ENCODE measurements around the gene TPCN1. TPM values are rescaled to one million over a fixed set of nuclear protein-coding genes. Genes with fewer than 3 reads are reported as not detected.

The TPCN1 gene
- total RNA-seq, 1 experiment from 2014 or later, result 91.1 TPM

- TF ChIP-seq CTCF (IDR thresholded peaks at IDR 0.05; ENCODE audit: unreplicated experiment), result no peak
- H3K4me3 Mint-ChIP-seq (ENCODE audit: low read depth, unreplicated experiment), result no peak overlapping the region
- BruUV-seq (replicated peaks), result no TSS peak
- no peaks in the 10 kb centered on the region for H3K9me3 Mint-ChIP-seq (ENCODE audit: low read depth, unreplicated experiment)
- H3K4me1 Mint-ChIP-seq (ENCODE audit: low read depth, unreplicated experiment), result no peaks in the 10 kb centered on the region
- H3K36me3 Mint-ChIP-seq (ENCODE audit: insufficient read depth, unreplicated experiment), result no peaks in the 10 kb centered on the region
- DNase-seq, result no peak
- H3K27ac Mint-ChIP-seq (ENCODE audit: unreplicated experiment), result no peak overlapping the region
- CTCF ChIA-PET, result no interaction called here
- intact Hi-C loops (cut with micrococcal nuclease; ENCODE audit: unreplicated experiment), result no loop called here
- H3K27me3 Mint-ChIP-seq (ENCODE audit: unreplicated experiment), result no peaks in the 10 kb centered on the region
These were observed 99.1 kb downstream of the TPCN1 start for GRCh38 chr12:113320401-113320800.

- Mint-ChIP-seq H3K27me3 (ENCODE audit: unreplicated experiment) (no peaks in the 10 kb centered on the region), H3K27ac (ENCODE audit: unreplicated experiment) (no peak overlapping the region), H3K9me3 (ENCODE audit: low read depth, unreplicated experiment) (no peaks in the 10 kb centered on the region), H3K4me3 (ENCODE audit: low read depth, unreplicated experiment) (no peak overlapping the region), H3K36me3 (ENCODE audit: insufficient read depth, unreplicated experiment) (no peaks in the 10 kb centered on the region), H3K4me1 (ENCODE audit: low read depth, unreplicated experiment) (no peaks in the 10 kb centered on the region)
- TF ChIP-seq CTCF (IDR thresholded peaks at IDR 0.05; ENCODE audit: unreplicated experiment), result no peak
- intact Hi-C loops (cut with micrococcal nuclease; ENCODE audit: unreplicated experiment), result no loop called here
- DNase-seq, result no peak
- no TSS peak for BruUV-seq (replicated peaks)
- CTCF ChIA-PET, result no interaction called here
These were observed 101.1 kb downstream of the TPCN1 start for GRCh38 chr12:113322343-113322742.

- no peaks in the 10 kb centered on the region for H3K4me1 Mint-ChIP-seq (ENCODE audit: low read depth, unreplicated experiment)
- H3K36me3 Mint-ChIP-seq (ENCODE audit: insufficient read depth, unreplicated experiment), result peaks cover 9% of the 10 kb centered on the region
- no peaks in the 10 kb centered on the region for H3K27me3 Mint-ChIP-seq (ENCODE audit: unreplicated experiment)
- BruUV-seq (replicated peaks), result no TSS peak
- no peak overlapping the region for H3K4me3 Mint-ChIP-seq (ENCODE audit: low read depth, unreplicated experiment)
- intact Hi-C loops (cut with micrococcal nuclease; ENCODE audit: unreplicated experiment), result no loop called here
- DNase-seq, result no peak
- H3K9me3 Mint-ChIP-seq (ENCODE audit: low read depth, unreplicated experiment), result no peaks in the 10 kb centered on the region
- CTCF ChIA-PET, result no interaction called here
- no peak overlapping the region for H3K27ac Mint-ChIP-seq (ENCODE audit: unreplicated experiment)
- TF ChIP-seq CTCF (IDR thresholded peaks at IDR 0.05; ENCODE audit: unreplicated experiment), result no peak
These were observed 104.7 kb downstream of the TPCN1 start for GRCh38 chr12:113325916-113326315.

- Mint-ChIP-seq H3K4me1 (ENCODE audit: low read depth, unreplicated experiment) (peaks cover 4% of the 10 kb centered on the region), H3K27ac (ENCODE audit: unreplicated experiment) (no peak overlapping the region), H3K36me3 (ENCODE audit: insufficient read depth, unreplicated experiment) (peaks cover 13% of the 10 kb centered on the region), H3K27me3 (ENCODE audit: unreplicated experiment) (no peaks in the 10 kb centered on the region), H3K9me3 (ENCODE audit: low read depth, unreplicated experiment) (no peaks in the 10 kb centered on the region), H3K4me3 (ENCODE audit: low read depth, unreplicated experiment) (no peak overlapping the region)
- no peak for TF ChIP-seq CTCF (IDR thresholded peaks at IDR 0.05; ENCODE audit: unreplicated experiment)
- no TSS peak for BruUV-seq (replicated peaks)
- CTCF ChIA-PET, result no interaction called here
- DNase-seq, result no peak
- intact Hi-C loops (cut with micrococcal nuclease; ENCODE audit: unreplicated experiment), result no loop called here
These were observed 105.6 kb downstream of the TPCN1 start for GRCh38 chr12:113326775-113327395.
